Hematopoietic multipotent progenitor cell treated with erythropoietin and hydrocortisone succinate and interleukin-3 and kit ligand, for 6 days (in vitro differentiated cells): ENCODE measurements around the gene PCBP2.

ENCODE experiments used
- DNase-seq: peaks from one replicate; pipeline ENCODE4 v3.0.0-alpha.2; 2015

Gene PCBP2

GRCh38 chr12:53495903-53496751, 44.2 kb downstream of the PCBP2 start:
- no peak for DNase-seq

DNA sequence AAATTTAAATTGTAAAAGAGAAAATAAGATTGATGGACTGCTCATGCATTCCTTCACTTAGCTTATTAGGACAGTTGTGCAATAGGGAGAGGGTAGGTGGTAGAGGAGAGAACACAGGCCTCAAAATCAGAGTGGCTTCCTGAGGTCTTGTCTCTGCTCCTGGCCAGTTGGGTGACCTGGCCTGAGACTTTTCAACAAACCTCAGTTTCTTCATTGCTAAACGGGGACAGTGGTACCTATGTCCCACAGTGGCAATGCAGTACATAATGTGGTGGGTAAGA, 44.8 kb downstream of the PCBP2 start:
- DNase-seq = no peak

DNA sequence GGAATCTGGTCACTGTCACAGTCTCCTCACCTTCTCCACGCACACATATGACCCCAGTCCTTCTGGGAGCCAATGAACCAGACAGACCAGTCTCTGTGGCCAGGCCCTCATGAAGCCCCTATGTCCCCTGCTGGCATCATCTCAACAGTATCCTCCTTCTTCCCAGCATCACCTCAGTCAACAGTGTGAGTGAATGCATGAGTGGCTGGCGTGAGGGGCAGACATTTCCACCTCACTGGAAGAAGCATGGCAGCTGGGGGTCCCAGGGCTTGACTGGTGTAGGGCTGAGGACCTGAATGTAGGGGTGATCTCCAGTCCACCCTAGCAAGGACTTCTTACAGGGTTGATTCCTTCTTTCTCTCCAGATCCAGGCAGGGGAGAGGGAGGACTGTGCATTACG, 45.6 kb downstream of the PCBP2 start:
- DNase-seq = no peak

DNA sequence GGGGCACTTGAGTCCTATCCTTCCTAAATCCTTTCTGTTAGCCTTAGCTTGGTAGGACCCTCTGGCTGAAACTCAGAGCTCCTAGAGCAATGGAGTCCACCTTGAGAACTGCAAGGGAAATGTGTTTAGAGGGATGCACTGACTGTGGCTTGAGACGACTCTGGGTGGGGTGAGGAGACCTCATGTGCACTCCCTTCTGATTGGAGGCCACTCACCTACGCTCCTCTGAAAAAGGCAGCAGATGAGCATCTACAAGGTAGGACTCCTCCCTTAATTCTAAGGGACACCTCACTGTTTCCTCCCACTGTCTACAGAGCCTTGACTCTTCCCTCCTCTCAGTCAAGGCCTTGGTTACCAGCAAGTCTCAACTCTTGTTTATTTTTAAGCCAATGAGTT, 46.3 kb downstream of the PCBP2 start:
- DNase-seq = no peak

- peak; percentile 68 for DNase-seq
Measured at GRCh38 chr12:53499266-53500141, 47.6 kb downstream of the PCBP2 start, which contains the start of gene MAP3K12. TSS of gene MAP3K12 (minus strand) at chr12:53499458. CDS start at chr12:53487391, 12,067 bp downstream.

GRCh38 chr12:53500142-53500775, 48.4 kb downstream of the PCBP2 start:
- DNase-seq = peak; percentile 84

DNA sequence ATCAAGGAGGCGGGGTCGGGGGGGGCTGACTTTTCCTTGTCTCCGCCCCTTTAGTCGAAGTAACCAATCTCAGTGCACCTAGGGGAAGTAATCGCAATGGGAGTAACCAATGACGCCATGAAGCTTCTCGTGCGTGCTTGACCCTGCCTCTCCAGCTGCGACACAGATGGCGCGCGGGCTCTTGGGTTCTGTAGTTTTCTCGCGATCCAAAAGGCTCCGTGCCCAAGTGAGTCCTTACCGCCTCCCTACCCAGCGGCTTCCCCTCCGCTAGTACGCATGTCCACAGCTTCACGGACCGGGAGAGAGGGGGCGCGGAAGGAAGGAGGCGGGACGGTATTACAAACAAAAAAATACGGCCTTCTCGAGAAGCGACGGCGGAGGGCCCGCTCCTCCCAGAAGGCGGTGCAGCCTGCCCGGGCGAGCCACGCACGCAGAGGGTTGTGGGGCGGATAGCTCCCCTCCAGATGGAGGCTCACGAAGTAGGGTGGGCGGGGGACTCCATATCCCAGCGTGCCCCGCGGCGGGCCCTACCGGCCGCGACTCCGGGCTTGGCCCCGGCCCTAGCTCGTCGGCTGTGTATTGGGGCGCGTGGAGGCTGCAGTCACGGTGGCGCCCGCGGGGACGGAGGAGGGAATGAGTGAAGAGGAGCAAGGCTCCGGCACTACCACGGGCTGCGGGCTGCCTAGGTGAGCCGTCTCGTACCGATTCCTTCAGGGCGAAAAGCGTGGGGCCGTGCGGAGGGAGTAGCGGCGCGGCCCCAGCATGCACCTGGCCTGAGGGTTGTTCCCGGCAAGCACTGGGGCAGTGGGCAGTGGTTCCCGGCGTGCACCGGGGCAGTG, 49.1 kb downstream of the PCBP2 start, which contains the start of gene TARBP2:
Gene TARBP2, plus strand, starts transcription at position 508 of the 839 bp plus-strand sequence. Its CDS starts 126 bp downstream, at position 634.
- DNase-seq = peak; percentile 100

- DNase-seq = no peak
Measured at GRCh38 chr12:53501615-53502181, 49.8 kb downstream of the PCBP2 start.

- DNase-seq = no peak
Measured at GRCh38 chr12:53502331-53502730, 50.4 kb downstream of the PCBP2 start.

DNA sequence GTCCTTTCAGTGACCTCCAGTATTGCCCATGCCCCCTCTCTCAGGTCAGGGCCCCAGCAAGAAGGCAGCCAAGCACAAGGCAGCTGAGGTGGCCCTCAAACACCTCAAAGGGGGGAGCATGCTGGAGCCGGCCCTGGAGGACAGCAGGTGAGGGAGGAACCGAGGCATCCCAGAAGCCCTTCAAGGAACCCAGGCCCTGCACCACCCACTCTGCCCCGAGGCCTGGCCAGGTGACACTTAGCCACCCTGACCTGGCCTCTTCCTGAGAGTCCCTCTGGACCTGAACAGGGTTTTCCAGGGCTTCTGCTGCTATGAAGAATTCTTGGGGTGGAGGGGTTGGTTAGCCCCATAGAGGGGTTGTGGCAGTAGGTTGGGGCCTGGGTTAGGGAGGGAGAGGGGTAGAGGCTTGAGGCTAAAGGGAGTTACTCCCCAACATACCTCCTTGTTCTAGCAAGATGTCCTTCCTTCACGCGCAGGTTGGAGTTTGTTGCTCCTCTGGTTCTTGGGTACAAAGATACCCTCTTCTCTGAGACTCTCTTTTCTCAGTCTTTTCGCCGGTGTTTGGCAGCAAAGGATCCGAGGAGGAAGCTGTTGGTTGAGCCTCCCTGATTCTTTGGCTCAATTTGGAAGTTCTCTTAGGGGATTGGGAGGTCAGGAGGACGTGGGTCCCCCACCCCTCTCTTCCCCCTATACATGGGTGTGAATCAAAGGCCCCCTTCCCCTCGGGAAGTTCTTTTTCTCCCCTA, 51.3 kb downstream of the PCBP2 start:
- DNase-seq = no peak

DNA sequence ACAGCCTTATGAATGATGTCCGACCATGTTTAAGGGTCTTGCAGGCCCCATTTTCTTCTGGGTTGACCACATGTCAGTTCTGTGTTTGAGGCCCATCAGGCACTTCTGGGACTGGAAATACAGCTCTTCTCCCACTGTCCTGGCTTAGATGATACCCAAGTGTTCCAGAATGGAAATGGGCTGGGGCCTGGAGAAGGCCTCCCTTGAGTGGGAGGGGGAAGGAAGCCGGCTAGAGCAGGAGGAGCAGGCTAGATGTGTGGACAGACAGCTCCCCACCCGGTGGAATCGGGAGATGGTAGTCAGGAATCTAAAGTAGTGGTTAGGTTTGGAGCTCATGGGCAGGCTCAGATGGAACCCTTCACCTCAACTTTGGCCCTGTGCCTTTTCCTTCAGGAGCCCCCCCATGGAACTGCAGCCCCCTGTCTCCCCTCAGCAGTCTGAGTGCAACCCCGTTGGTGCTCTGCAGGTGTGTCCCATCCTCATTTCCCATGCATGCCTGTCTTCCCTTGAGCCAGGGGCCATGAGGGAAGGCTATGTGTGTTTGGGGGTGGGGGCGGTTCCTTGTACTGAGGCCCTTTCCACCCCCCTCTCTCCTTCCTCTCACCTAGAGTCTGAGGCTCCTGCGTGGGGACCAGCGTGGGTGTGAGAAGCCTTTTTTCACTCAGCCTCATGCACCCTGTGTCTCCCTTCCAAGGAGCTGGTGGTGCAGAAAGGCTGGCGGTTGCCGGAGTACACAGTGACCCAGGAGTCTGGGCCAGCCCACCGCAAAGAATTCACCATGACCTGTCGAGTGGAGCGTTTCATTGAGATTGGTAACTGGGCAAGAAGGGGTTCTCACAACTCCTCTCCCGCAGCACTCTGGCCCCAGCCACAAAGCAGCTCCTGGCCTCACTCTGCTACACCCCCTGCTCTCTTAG, 52.4 kb downstream of the PCBP2 start:
- no peak for DNase-seq

- no peak for DNase-seq
Measured at GRCh38 chr12:53505086-53505485, 53.2 kb downstream of the PCBP2 start.

- no peak for DNase-seq
Measured at GRCh38 chr12:53505555-53506449, 53.9 kb downstream of the PCBP2 start.

- DNase-seq = no peak
Measured at GRCh38 chr12:53506450-53506785, 54.5 kb downstream of the PCBP2 start.

- DNase-seq = no peak
Measured at GRCh38 chr12:53506881-53507602, 55.1 kb downstream of the PCBP2 start, which contains the start of gene NPFF. TSS of gene NPFF (minus strand) at chr12:53507484. CDS start at chr12:53507474, 10 bp downstream.

GRCh38 chr12:53507603-53507885, 55.6 kb downstream of the PCBP2 start:
- no peak for DNase-seq

DNA sequence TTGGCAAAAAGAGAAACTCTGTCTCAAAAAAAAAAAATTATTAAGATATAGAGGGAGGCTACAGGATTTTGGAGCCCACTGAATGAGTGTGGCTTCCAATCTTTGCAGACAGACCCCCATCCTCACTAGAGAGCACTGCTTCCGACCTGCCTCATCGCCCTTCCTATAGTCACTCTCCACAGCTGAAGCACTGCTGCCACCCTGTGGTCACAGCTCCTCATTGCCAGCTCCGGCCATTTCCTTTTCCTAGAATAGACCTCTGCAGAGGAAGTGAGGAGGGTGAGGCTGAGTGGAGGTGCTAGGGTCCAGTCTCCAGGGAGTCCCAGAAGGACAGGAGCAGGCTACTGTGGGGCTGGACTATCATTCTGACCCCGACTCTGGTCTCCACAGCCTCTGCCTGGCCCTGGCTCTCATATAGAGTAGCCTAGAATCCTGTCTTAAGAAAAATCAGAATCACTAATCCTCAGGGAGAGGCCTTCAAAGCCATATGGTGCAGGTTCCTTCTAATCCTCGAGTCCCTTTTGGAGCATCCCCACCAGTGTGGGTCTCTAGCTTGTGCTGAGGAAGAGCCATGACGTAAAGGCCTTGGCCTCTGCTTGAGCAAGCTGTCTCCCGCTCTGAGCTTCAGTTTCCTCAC, 56.8 kb downstream of the PCBP2 start:
- DNase-seq = peak; percentile 91

GRCh38 chr12:53510181-53510812, 58.4 kb downstream of the PCBP2 start:
- no peak for DNase-seq
